Lower lobe of right lung (tissue), 2 donors: Measurements from ENCODE around the gene GYS1. TPM values are rescaled to one million over a fixed set of nuclear protein-coding genes. Genes with fewer than 3 reads are reported as not detected.

Experiments
- ATAC-seq, 2 donors: fragments of 200-7000 bp; cut with Tn5 transposase; one replicate each; pipeline ENCODE4 v1.9.1; 2020 to 2022; ENCODE audit warnings: mild to moderate bottlenecking in 2 of 2, moderate library complexity in 2 of 2
- DNase-seq: peaks from one replicate; pipeline ENCODE4 v3.0.0-alpha.2; 2020
- H3K27ac ChIP-seq: fragments of 200-600 bp; one replicate; pipeline ENCODE4 v1.8.0; 2022
- H3K27me3 ChIP-seq: fragments of 200-600 bp; one replicate; pipeline ENCODE4 v1.8.0; 2022; ENCODE audit warnings: low read depth
- H3K36me3 ChIP-seq: fragments of 200-600 bp; one replicate; pipeline ENCODE4 v1.8.0; 2022; ENCODE audit warnings: mild to moderate bottlenecking
- H3K4me1 ChIP-seq: fragments of 200-600 bp; one replicate; pipeline ENCODE4 v1.8.0; 2022
- H3K4me3 ChIP-seq: fragments of 200-600 bp; one replicate; pipeline ENCODE4 v1.8.0; 2022; ENCODE audit warnings: mild to moderate bottlenecking
- H3K9me3 ChIP-seq: fragments of 200-600 bp; one replicate; pipeline ENCODE4 v1.8.0; 2022
- CTCF ChIP-seq: fragments of 200-600 bp; IDR thresholded peaks from one replicate; pipeline ENCODE4 v1.8.0; 2022; ENCODE audit warnings: antibody characterized with exemption, mild to moderate bottlenecking
- intact Hi-C: fragments of 100-400 bp; cut with DNase I; formaldehyde crosslinking; loops from one replicate; pipeline ENCODE4 v1.11.0; 2022
- total RNA-seq: library from RNA; stranded (reverse); fragmentation: NEBNext Ultra II Directional; extraction: Animal tissue kit (Norgen Biotek cat#: 25700); gene quantifications from one replicate; pipeline ENCODE4 v1.2.1, GENCODE V29; 2021
- donor health status: DM: no; HTN: yes; CAD: no; lungs with severe emphysema.

GYS1 gene
- total RNA-seq, 1 donor from 2014 or later, result 24.8 TPM

GRCh38 chr19:48987323-48987722 lies 5.8 kb downstream of the GYS1 start:
- Histone ChIP-seq H3K4me3 (no peak overlapping the region), H3K36me3 (peaks cover 73% of the 10 kb centered on the region), H3K4me1 (peaks cover 17% of the 10 kb centered on the region), H3K9me3 (no peaks in the 10 kb centered on the region), H3K27me3 (no peaks in the 10 kb centered on the region), H3K27ac (no peak overlapping the region)
- no peak for DNase-seq
- intact Hi-C loops, result no loop called here
- no peak for ATAC-seq
- no peak for TF ChIP-seq CTCF

DNA sequence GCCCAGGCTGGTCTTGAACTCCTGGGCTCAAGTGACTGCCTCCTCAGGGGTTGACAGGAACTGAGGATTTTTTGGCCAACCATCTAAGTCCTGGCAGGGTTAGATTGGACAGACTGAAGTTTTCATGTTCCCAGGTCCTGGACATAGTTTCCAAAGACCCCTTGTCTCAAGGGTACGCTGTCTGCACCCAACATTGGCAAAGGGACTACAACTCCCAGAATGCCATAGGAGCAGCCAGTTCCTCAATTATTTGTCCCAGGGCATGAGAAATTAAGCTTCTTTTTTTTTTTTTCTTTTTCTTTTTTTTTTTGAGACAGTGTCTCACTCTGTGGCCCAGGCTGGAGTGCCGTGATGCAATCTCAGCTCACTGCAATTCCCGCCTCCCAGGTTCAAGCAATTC lies 6.9 kb downstream of the GYS1 start:
- no peak overlapping the region for H3K4me3 ChIP-seq
- no peak for TF ChIP-seq CTCF
- no peaks in the 10 kb centered on the region for H3K9me3 ChIP-seq
- H3K4me1 ChIP-seq, result peaks cover 6% of the 10 kb centered on the region
- intact Hi-C loops, result no loop called here
- DNase-seq (no peak), ATAC-seq (no peak)
- no peak overlapping the region for H3K27ac ChIP-seq
- H3K36me3 ChIP-seq, result peaks cover 84% of the 10 kb centered on the region
- no peaks in the 10 kb centered on the region for H3K27me3 ChIP-seq

GRCh38 chr19:48985711-48986110 lies 7.4 kb downstream of the GYS1 start:
- DNase-seq (no peak), ATAC-seq (no peak)
- no peak overlapping the region for H3K4me3 ChIP-seq
- H3K9me3 ChIP-seq, result no peaks in the 10 kb centered on the region
- intact Hi-C loops, result no loop called here
- no peak for TF ChIP-seq CTCF
- no peak overlapping the region for H3K27ac ChIP-seq
- peaks cover 87% of the 10 kb centered on the region for H3K36me3 ChIP-seq
- peaks cover under 1% of the 10 kb centered on the region for H3K4me1 ChIP-seq
- no peaks in the 10 kb centered on the region for H3K27me3 ChIP-seq

GRCh38 chr19:48982280-48982679 lies 10.8 kb downstream of the GYS1 start:
- Histone ChIP-seq H3K4me3 (no peak overlapping the region), H3K9me3 (no peaks in the 10 kb centered on the region), H3K27me3 (no peaks in the 10 kb centered on the region), H3K36me3 (peaks cover 80% of the 10 kb centered on the region), H3K27ac (no peak overlapping the region), H3K4me1 (peaks cover 6% of the 10 kb centered on the region)
- TF ChIP-seq CTCF, result no peak
- DNase-seq (no peak), ATAC-seq (no peak)
- intact Hi-C loops, result no loop called here

GRCh38 chr19:48977061-48977460 lies 16.0 kb downstream of the GYS1 start:
- H3K36me3 ChIP-seq, result peaks cover 63% of the 10 kb centered on the region
- no peaks in the 10 kb centered on the region for H3K9me3 ChIP-seq
- TF ChIP-seq CTCF, result no peak
- DNase-seq (no peak), ATAC-seq (no peak)
- intact Hi-C loops, result no loop called here
- peaks cover 6% of the 10 kb centered on the region for H3K4me1 ChIP-seq
- H3K4me3 ChIP-seq, result no peak overlapping the region
- no peak overlapping the region for H3K27ac ChIP-seq
- no peaks in the 10 kb centered on the region for H3K27me3 ChIP-seq
